K562 (cell line): Measurements from ENCODE around the gene LPCAT2. TPM values are rescaled to one million over a fixed set of nuclear protein-coding genes. Genes with fewer than 3 reads are reported as not detected.

Experiments
- ATAC-seq: fragments of 200-7000 bp; cut with Tn5 transposase; 3 replicates; pipeline ENCODE4 v1.9.1; 2020; ENCODE audit warnings: moderate library complexity
- BruUV-seq: library from RNA; stranded (reverse); fragments of 400-500 nt; replicated peaks from 2 replicates; lab custom pipeline; 2021; lab: Mats Ljungman, UMichigan
- CTCF ChIA-PET: fragments of 300-600 bp; formaldehyde crosslinking; extraction: SDS; loops from one replicate; lab custom pipeline; 2021; ENCODE audit warnings: low intra/inter-chr PET ratio; lab: Yijun Ruan, JAX
- POLR2A ChIA-PET: fragments of 300-600, 350-650 bp; sonication (Branson Sonifier 250); formaldehyde crosslinking; extraction: SDS; loops from one replicate; lab custom pipeline; 2021; ENCODE audit warnings: antibody characterized with exemption, inconsistent platforms; lab: Yijun Ruan, JAX
- DNase-seq, 4 experiments: peaks; one replicate each; pipeline versions ENCODE4 v3.0.0 to v3.0.0-alpha.2; 2011 to 2018; ENCODE audit warnings: low spot score in 3 of 4, mixed read lengths in 3 of 4; ENCODE audit errors: extremely low read depth in 1 of 4
- FAIRE-seq: peaks from 2 replicates; lab custom pipeline; 2011; peaks lifted over from hg19 to GRCh38; lab: Jason Lieb, UNC
- H2AFZ ChIP-seq: 2 replicates; pipeline ENCODE4 v1.6.0; 2011; ENCODE audit warnings: low read depth, low read length, control low read depth, inconsistent platforms
- H3K27ac ChIP-seq: fragments of 200-600 bp; 3 replicates; pipeline ENCODE4 v1.8.0; 2011; ENCODE audit warnings: low read depth, mild to moderate bottlenecking, control low read depth, inconsistent platforms, low read length, moderate library complexity, mixed read lengths; ENCODE audit errors: extremely low read depth
- H3K27me3 ChIP-seq, 2 experiments: fragments of 300-600 bp in 1 of 2; 2 replicates in 1 of 2; 3 replicates in 1 of 2; pipeline versions ENCODE4 v1.6.0 to v1.8.0; 2011; ENCODE audit warnings: inconsistent platforms in 2 of 2, low read length in 2 of 2, mild to moderate bottlenecking in 1 of 2, mixed read lengths in 1 of 2, moderate library complexity in 1 of 2; ENCODE audit not compliant: control insufficient read depth in 2 of 2, insufficient read depth in 2 of 2
- H3K36me3 ChIP-seq: fragments of 300-600 bp; 3 replicates; pipeline ENCODE4 v1.8.0; 2011; ENCODE audit warnings: mild to moderate bottlenecking, low read length, inconsistent platforms; ENCODE audit not compliant: control insufficient read depth, insufficient read depth
- H3K4me1 ChIP-seq, 2 experiments: fragments of 200-600 bp in 1 of 2; replicated peaks in 1 of 2; 2 replicates in 1 of 2; 3 replicates in 1 of 2; pipeline versions ENCODE4 v1.5.1 to v1.8.0; 2011; ENCODE audit warnings: inconsistent platforms in 2 of 2, low read length in 2 of 2, mild to moderate bottlenecking in 1 of 2, mixed read lengths in 1 of 2, moderate library complexity in 1 of 2; ENCODE audit not compliant: control insufficient read depth in 2 of 2, insufficient read depth in 2 of 2
- H3K4me2 ChIP-seq: 2 replicates; pipeline ENCODE4 v1.6.1; 2011; ENCODE audit warnings: low read length, control low read depth, inconsistent platforms, mixed read lengths; ENCODE audit not compliant: insufficient read depth
- H3K4me3 ChIP-seq: fragments of 200-600 bp; sonication (generic), shearing (Covaris generic); 2 replicates; pipeline ENCODE4 v1.5.1; 2016; ENCODE audit warnings: control low read depth, inconsistent platforms
- H3K79me2 ChIP-seq: fragments of 200-600 bp; 3 replicates; pipeline ENCODE4 v1.8.0; 2011; ENCODE audit warnings: low read length, inconsistent platforms; ENCODE audit not compliant: control insufficient read depth, insufficient read depth
- H3K9ac ChIP-seq, 2 experiments: 2 replicates each; pipeline versions ENCODE4 v1.6.0 to v1.6.1; 2011; ENCODE audit warnings: low read depth in 2 of 2, low read length in 2 of 2, control low read depth in 1 of 2, inconsistent platforms in 1 of 2, mild to moderate bottlenecking in 1 of 2, mixed read lengths in 1 of 2; ENCODE audit not compliant: insufficient read depth in 1 of 2
- H3K9me1 ChIP-seq: one replicate; pipeline ENCODE4 v1.6.0; 2011; ENCODE audit warnings: inconsistent platforms, mild to moderate bottlenecking, low read length, moderate library complexity; ENCODE audit not compliant: control insufficient read depth, insufficient read depth
- H3K9me3 ChIP-seq: replicated peaks from 2 replicates; pipeline ENCODE4 v1.5.1; 2011; ENCODE audit warnings: low read depth, low read length, inconsistent platforms; ENCODE audit not compliant: control insufficient read depth, insufficient read depth
- H4K20me1 ChIP-seq: replicated peaks from 2 replicates; pipeline ENCODE4 v1.6.1; 2011; ENCODE audit warnings: low read length, inconsistent platforms, mixed read lengths; ENCODE audit not compliant: control insufficient read depth, insufficient read depth
- CBX2 ChIP-seq: fragments of 200-600 bp; sonication (generic); IDR thresholded peaks from one replicate; pipeline ENCODE4 v1.6.1; 2012; ENCODE audit warnings: mild to moderate bottlenecking, low read length, inconsistent platforms; ENCODE audit not compliant: insufficient read depth, poor library complexity, severe bottlenecking
- E2F1 ChIP-seq: sonication (generic); formaldehyde crosslinking; IDR thresholded peaks from 2 replicates; pipeline ENCODE4 v1.8.1; 2023; ENCODE audit warnings: mild to moderate bottlenecking, missing genetic modification reagents, moderate library complexity
- FOXJ3 ChIP-seq: sonication (generic); formaldehyde crosslinking; IDR thresholded peaks from 2 replicates; pipeline ENCODE4 v1.4.0; 2020; ENCODE audit warnings: mild to moderate bottlenecking, missing genetic modification reagents
- GTF2A2 ChIP-seq: IDR thresholded peaks from 2 replicates; pipeline ENCODE4 v1.6.1; 2016; ENCODE audit warnings: mild to moderate bottlenecking, missing genetic modification characterization, missing compliant biosample characterization
- PHF20 ChIP-seq: fragments of 450-650 bp; IDR thresholded peaks from 2 replicates; pipeline ENCODE4 v1.6.1; 2018; ENCODE audit not compliant: partially characterized antibody
- TAF7 ChIP-seq: fragments of 450-650 bp; IDR thresholded peaks from 2 replicates; pipeline ENCODE4 v1.6.1; 2016; ENCODE audit warnings: missing genetic modification characterization, missing compliant biosample characterization
- ZKSCAN1 ChIP-seq: fragments of 150-350 bp; IDR thresholded peaks from 2 replicates; pipeline ENCODE4 v1.6.1; 2016; ENCODE audit warnings: low read depth, low read length
- ZNF24 ChIP-seq: fragments of 450-650 bp; IDR thresholded peaks from 2 replicates; pipeline ENCODE4 v1.6.1; 2016
- ZNF507 ChIP-seq: conservative IDR thresholded peaks from 2 replicates; pipeline ENCODE4 v1.6.1; 2017; ENCODE audit warnings: missing genetic modification characterization, missing compliant biosample characterization
- ZNF766 ChIP-seq: fragments of 200-800 bp; sonication (Bioruptor generic); conservative IDR thresholded peaks from 2 replicates; pipeline ENCODE4 v1.6.1; 2016; ENCODE audit warnings: missing genetic modification characterization, missing compliant biosample characterization
- WGBS: fragments of 100-300 bp; shearing (Covaris generic); methylation state at CpG from one replicate; pipeline ENCODE4 v1.1.6; 2016; ENCODE audit warnings: low coverage, mixed read lengths; ENCODE audit not compliant: insufficient coverage; ENCODE audit errors: missing lambda C conversion rate; 5-methylcytosine and 5-hydroxymethylcytosine counted together
- in situ Hi-C: fragments of 300-500 bp; cut with MboI; formaldehyde crosslinking; loops from 4 replicates; pipeline ENCODE4 v1.15.0; 2018; ENCODE audit warnings: inconsistent platforms, mixed read lengths
- intact Hi-C: fragments of 100-400 bp; cut with micrococcal nuclease; formaldehyde crosslinking; loops from 2 replicates; pipeline ENCODE4 v1.14.2; 2022
- polyA plus RNA-seq, 8 experiments: library from polyadenylated mRNA; depleted of rRNA in 4 of 8; stranded (reverse) in 5 of 8; unstranded in 3 of 8; fragments of >200 nt; fragmentation: Nextera tagmentation in 2 of 8; fragmentation: Illumina TruSeq in 1 of 8; extraction: Ambion mirVana in 2 of 8; extraction: Trizol in 1 of 8; gene quantifications; 2 replicates each; pipeline versions ENCODE4 v1.2.1 to v1.2.3, GENCODE V29; 2011 to 2014; ENCODE audit warnings: inconsistent platforms in 1 of 8, missing spikeins in 1 of 8
- total RNA-seq, 7 experiments: library from RNA; depleted of rRNA in 6 of 7; stranded (reverse); fragments of >200 nt in 6 of 7; fragmentation: Illumina TruSeq in 2 of 7; extraction: Trizol in 2 of 7; gene quantifications; 2 replicates each; pipeline versions ENCODE4 v1.2.1 to v1.2.3, GENCODE V29; 2011 to 2021; ENCODE audit warnings: low replicate concordance in 1 of 7
- TF ChIP-seq, protein P1 (sequence below): fragments of 450-650 bp; IDR thresholded peaks from 2 replicates; pipeline ENCODE4 v1.6.1; 2016; ENCODE audit warnings: low read depth
- TF ChIP-seq, protein P2 (sequence below), 2 experiments: fragments of 250-450 bp in 1 of 2; fragments of 450-650 bp in 1 of 2; sonication (Bioruptor Pico) in 1 of 2; IDR thresholded peaks; 2 replicates each; pipeline versions ENCODE4 v1.6.1 to v1.8.0; 2016 to 2021; ENCODE audit warnings: mild to moderate bottlenecking in 2 of 2, moderate library complexity in 2 of 2, missing compliant biosample characterization in 1 of 2, missing genetic modification characterization in 1 of 2

Gene LPCAT2
- total and polyA plus RNA-seq, 9 of the 15 experiments (the other 6 are each of a cell fraction or from before 2014, with no cell fraction given): 2.9 to 15.0 (median 7.3) TPM

DNA sequence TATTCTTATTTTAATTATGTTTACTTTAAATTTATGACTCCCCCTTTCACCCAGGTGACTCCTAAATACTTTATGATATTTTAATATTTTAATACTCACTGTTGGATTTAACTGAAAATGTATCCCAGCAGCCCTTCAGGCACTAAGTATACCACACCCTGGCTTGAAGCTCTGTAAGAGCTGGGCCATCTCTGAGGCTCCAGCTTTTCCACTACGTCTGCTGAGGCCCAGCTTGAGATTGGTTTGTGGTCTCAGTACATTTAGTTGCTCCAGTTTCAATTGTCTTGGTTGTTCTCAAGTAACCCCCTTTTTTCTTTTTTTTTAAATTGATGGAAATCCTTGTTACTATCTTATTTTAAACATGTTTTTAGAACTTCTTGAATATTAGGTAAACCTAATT, 30.6 kb downstream of the LPCAT2 start:
- no peaks in the 10 kb centered on the region for H3K27me3 ChIP-seq
- no peak for ATAC-seq
- TF ChIP-seq ZNF766 (CRISPR knock-in tag): no peak
- TF ChIP-seq, protein P1, sequence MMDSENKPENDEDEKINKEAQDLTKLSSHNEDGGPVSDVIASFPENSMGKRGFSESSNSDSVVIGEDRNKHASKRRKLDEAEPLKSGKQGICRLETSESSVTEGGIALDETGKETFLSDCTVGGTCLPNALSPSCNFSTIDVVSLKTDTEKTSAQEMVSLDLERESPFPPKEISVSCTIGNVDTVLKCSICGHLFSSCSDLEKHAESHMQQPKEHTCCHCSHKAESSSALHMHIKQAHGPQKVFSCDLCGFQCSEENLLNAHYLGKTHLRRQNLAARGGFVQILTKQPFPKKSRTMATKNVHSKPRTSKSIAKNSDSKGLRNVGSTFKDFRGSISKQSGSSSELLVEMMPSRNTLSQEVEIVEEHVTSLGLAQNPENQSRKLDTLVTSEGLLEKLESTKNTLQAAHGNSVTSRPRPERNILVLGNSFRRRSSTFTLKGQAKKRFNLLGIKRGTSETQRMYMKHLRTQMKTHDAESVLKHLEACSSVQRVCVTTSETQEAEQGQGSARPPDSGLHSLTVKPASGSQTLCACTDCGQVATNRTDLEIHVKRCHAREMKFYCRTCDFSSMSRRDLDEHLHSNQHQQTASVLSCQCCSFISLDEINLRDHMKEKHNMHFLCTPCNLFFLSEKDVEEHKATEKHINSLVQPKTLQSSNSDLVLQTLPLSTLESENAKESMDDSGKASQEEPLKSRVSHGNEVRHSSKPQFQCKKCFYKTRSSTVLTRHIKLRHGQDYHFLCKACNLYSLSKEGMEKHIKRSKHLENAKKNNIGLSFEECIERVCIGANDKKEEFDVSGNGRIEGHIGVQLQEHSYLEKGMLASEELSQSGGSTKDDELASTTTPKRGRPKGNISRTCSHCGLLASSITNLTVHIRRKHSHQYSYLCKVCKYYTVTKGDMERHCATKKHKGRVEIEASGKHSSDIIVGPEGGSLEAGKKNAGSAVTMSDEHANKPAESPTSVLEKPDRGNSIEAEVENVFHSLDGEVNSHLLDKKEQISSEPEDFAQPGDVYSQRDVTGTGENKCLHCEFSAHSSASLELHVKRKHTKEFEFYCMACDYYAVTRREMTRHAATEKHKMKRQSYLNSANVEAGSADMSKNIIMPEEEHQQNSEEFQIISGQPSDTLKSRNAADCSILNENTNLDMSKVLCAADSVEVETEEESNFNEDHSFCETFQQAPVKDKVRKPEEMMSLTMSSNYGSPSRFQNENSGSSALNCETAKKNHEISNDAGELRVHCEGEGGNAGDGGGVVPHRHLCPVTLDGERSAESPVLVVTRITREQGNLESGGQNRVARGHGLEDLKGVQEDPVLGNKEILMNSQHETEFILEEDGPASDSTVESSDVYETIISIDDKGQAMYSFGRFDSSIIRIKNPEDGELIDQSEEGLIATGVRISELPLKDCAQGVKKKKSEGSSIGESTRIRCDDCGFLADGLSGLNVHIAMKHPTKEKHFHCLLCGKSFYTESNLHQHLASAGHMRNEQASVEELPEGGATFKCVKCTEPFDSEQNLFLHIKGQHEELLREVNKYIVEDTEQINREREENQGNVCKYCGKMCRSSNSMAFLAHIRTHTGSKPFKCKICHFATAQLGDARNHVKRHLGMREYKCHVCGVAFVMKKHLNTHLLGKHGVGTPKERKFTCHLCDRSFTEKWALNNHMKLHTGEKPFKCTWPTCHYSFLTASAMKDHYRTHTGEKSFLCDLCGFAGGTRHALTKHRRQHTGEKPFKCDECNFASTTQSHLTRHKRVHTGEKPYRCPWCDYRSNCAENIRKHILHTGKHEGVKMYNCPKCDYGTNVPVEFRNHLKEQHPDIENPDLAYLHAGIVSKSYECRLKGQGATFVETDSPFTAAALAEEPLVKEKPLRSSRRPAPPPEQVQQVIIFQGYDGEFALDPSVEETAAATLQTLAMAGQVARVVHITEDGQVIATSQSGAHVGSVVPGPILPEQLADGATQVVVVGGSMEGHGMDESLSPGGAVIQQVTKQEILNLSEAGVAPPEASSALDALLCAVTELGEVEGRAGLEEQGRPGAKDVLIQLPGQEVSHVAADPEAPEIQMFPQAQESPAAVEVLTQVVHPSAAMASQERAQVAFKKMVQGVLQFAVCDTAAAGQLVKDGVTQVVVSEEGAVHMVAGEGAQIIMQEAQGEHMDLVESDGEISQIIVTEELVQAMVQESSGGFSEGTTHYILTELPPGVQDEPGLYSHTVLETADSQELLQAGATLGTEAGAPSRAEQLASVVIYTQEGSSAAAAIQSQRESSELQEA: no peak
- no peak for TF ChIP-seq TAF7
- no peak for TF ChIP-seq GTF2A2
- no peak for TF ChIP-seq CBX2
- TF ChIP-seq PHF20: no peak
- TF ChIP-seq, protein P2, sequence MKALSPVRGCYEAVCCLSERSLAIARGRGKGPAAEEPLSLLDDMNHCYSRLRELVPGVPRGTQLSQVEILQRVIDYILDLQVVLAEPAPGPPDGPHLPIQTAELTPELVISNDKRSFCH (CRISPR knock-in tag; IDR thresholded peaks at IDR 0.05): no peak
- TF ChIP-seq, protein P2 (tag; IDR thresholded peaks at IDR 0.05): no peak
- no peak for TF ChIP-seq E2F1 (CRISPR knock-in tag)
- no peak for TF ChIP-seq ZNF507
- no peak for TF ChIP-seq FOXJ3 (CRISPR knock-in tag)
- no peak for TF ChIP-seq ZKSCAN1
- TF ChIP-seq ZNF24: no peak
- ChIA-PET CTCF (interaction anchor here (1.9 kb wide), 1 partner anchor 74 kb away, joined by 7 read pairs; no protein-coding TSS in a partner anchor), POLR2A (interaction anchor here (0.9 kb wide), 1 partner anchor 25 kb away, joined by 3 read pairs; no protein-coding TSS in a partner anchor)
- no peak overlapping the region for H3K9ac ChIP-seq
- no peak for FAIRE-seq
- BruUV-seq: no TSS peak
- 20% methylated on average over 1 of the region's 1 CpG for WGBS
- H3K4me2 ChIP-seq: no peak overlapping the region
- H3K27ac ChIP-seq: no peak overlapping the region
- H2AFZ ChIP-seq: no peak overlapping the region
- H3K9me3 ChIP-seq: no peaks in the 10 kb centered on the region
- no peak overlapping the region for H3K4me3 ChIP-seq
- no peaks in the 10 kb centered on the region for H3K79me2 ChIP-seq
- peaks cover 3% of the 10 kb centered on the region; the same call in 1 of the 2 replicates for H4K20me1 ChIP-seq
- no peaks in the 10 kb centered on the region for H3K4me1 ChIP-seq
- in situ Hi-C loops (no loop called here), intact Hi-C loops (no loop called here)
- no peak for DNase-seq
- no peaks in the 10 kb centered on the region for H3K9me1 ChIP-seq
- no peaks in the 10 kb centered on the region for H3K36me3 ChIP-seq
